ENCODE data around the gene PRRG4.

GRCh38 chr11:32792948-32793475 lies 36.7 kb upstream of the PRRG4 start:
- TF ChIP-seq CTCF (IDR thresholded peaks at IDR 0.05; ENCODE audit: low read depth, low read length): peak; percentile 83
- TF ChIP-seq EZH2phosphoT487 (IDR thresholded peaks at IDR 0.05; ENCODE audit: low read depth): no peak

All from OCI-LY3 (cell line).